HG03039 (cell line): ENCODE data around the gene DUS4L.

Source experiments
- ATAC-seq: cut with Tn5 transposase; IDR thresholded peaks from one replicate; pipeline ENCODE4 v1.9.1; 2021; ENCODE audit warnings: mild to moderate bottlenecking, moderate library complexity; ENCODE audit not compliant: unreplicated experiment

DUS4L gene

GRCh38 chr7:107613439-107613838 lies 49.7 kb downstream of the DUS4L start:
- ATAC-seq = no peak

DNA sequence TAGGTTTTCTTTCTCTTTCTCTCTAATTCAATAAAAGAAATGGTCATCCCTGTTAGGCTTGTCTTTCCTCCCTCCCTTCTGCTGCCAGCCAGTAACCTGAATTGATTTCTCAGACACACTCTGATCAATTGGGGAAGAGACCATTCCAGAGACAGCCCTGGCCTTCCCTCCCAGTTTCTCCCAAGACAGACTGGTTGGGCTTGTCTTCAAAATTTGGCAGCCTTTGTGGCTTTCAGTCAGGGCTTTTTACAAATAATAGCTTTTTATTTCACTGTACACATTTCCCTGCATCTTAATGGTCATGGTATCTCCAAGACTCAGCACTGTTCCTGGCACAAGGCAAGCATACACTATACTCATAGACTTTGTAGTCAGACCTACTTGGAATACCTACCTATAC lies 50.2 kb downstream of the DUS4L start:
- ATAC-seq = no peak

- no peak for ATAC-seq
Observed at GRCh38 chr7:107614425-107614824, 50.7 kb downstream of the DUS4L start.

DNA sequence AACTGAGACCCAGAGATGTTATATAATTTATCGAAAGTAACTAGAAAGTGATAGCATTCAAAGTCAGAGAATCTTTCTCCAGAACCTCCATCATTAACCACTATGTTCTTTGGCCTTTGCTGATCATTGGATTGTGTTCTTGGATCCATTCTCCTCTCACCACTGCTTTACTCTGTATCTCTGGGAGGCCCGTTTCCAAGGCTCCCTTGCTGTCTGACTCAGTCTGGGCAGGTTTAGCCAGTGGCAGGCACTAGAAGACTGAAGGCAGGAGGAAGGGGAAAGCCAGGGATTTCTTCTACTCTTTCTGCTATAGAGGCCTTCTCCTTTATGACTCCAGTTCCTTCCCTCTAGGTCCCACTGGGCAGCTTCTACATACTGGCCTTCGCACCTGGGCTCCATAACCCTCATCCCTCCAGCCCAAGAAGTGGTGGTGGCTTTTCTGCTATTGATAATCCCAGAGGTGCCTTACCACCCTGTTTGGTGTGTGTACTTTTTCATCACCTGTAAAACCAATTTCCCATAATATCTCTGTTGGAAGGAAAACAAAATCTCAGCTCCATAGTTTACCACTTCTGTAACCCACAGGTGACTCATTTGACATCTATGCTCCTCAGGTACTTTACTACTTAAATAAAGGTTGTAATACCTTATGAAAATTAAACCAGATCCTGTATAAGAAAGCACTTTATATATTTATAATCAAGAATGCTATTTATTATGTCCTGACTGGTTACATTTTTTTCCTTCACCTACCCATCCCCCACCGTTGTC lies 52.3 kb downstream of the DUS4L start:
- no peak for ATAC-seq

- ATAC-seq = no peak
Observed at GRCh38 chr7:107622429-107622828, 58.7 kb downstream of the DUS4L start.

- no peak for ATAC-seq
Observed at GRCh38 chr7:107622894-107623293, 59.1 kb downstream of the DUS4L start.

- ATAC-seq = no peak
Observed at GRCh38 chr7:107627002-107627401, 63.2 kb downstream of the DUS4L start.
